Measurements from ENCODE around the gene MYO5C.

DNA sequence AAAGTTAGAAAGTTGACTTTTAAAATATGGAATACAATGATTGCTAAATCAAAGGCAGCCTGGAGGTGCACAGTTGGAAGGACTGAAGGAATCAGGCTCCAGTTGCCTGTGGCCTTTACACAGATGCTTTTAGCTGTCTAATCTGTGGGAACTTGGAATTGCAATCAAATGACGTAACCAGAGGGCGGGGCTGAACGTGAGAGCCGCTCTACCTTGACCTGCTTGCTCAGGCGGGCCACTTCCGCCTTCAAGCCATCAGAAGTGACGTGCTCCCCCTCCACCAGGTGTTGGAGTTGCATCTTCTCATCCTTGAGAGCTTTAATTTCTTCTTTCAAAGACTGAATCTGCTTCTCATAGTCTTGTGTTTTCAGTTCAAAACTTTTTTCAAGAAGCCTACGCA lies 66.7 kb downstream of the MYO5C start:
- TF ChIP-seq, protein P1, sequence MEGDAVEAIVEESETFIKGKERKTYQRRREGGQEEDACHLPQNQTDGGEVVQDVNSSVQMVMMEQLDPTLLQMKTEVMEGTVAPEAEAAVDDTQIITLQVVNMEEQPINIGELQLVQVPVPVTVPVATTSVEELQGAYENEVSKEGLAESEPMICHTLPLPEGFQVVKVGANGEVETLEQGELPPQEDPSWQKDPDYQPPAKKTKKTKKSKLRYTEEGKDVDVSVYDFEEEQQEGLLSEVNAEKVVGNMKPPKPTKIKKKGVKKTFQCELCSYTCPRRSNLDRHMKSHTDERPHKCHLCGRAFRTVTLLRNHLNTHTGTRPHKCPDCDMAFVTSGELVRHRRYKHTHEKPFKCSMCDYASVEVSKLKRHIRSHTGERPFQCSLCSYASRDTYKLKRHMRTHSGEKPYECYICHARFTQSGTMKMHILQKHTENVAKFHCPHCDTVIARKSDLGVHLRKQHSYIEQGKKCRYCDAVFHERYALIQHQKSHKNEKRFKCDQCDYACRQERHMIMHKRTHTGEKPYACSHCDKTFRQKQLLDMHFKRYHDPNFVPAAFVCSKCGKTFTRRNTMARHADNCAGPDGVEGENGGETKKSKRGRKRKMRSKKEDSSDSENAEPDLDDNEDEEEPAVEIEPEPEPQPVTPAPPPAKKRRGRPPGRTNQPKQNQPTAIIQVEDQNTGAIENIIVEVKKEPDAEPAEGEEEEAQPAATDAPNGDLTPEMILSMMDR (conservative IDR thresholded peaks at IDR 0.05; ENCODE audit: low read length) = 0 out of 2 replicates have a peak, but pooled peaks have one; percentile 23
- no peak for TF ChIP-seq EZH2phosphoT487 (IDR thresholded peaks at IDR 0.05; ENCODE audit: borderline replicate concordance, low read depth, low read length)

Measured in OCI-LY7 (cell line).